Adrenal gland (tissue), 12 donors: ENCODE data around the gene MDC1. TPM values are rescaled to one million over a fixed set of nuclear protein-coding genes. Genes with fewer than 3 reads are reported as not detected.

Experiments used
- DNase-seq, 7 donors: peaks; one replicate each; pipeline ENCODE4 v3.0.0-alpha.2; 2019 to 2020
- H3K27ac ChIP-seq, 5 donors: fragments of 200-600 bp; sonication (generic) in 4 of 5; 1 replicate in 3 of 5; 2 replicates in 2 of 5; pipeline versions ENCODE4 v1.5.1 to v1.8.0; 2016 to 2020; ENCODE audit warnings: mild to moderate bottlenecking in 1 of 5
- H3K27me3 ChIP-seq: fragments of 200-600 bp; 2 replicates; pipeline ENCODE4 v1.8.0; 2021
- H3K36me3 ChIP-seq, 2 donors: fragments of 200-600 bp; replicated peaks in 1 of 2; 1 replicate in 1 of 2; 2 replicates in 1 of 2; pipeline versions ENCODE4 v1.5.1 to v1.8.0; 2018 to 2022
- H3K4me1 ChIP-seq, 2 donors: fragments of 200-600 bp; replicated peaks in 1 of 2; 1 replicate in 1 of 2; 2 replicates in 1 of 2; pipeline versions ENCODE4 v1.5.1 to v1.8.0; 2018 to 2021
- H3K4me3 ChIP-seq, 4 donors: fragments of 200-600 bp; sonication (generic) in 3 of 4; one replicate each; pipeline ENCODE4 v1.5.1; 2016 to 2018
- H3K9me3 ChIP-seq, 3 donors: fragments of 200-600 bp; sonication (generic) in 1 of 3; replicated peaks in 1 of 3; 1 replicate in 2 of 3; 2 replicates in 1 of 3; pipeline versions ENCODE4 v1.5.1 to v1.8.0; 2016 to 2021
- POLR2A ChIP-seq, 2 donors: fragments of 450-650 bp; IDR thresholded peaks; one replicate each; pipeline ENCODE4 v1.6.1; 2017; ENCODE audit warnings: antibody characterized with exemption in 2 of 2, mild to moderate bottlenecking in 2 of 2, moderate library complexity in 1 of 2
- WGBS, 4 donors: extraction: QIAGEN DNeasy Blood & Tissue Kit in 2 of 4; methylation state at CpG; one replicate each; pipeline versions ENCODE4 v1.1.5 to v1.1.7; 2013 to 2017; 5-methylcytosine and 5-hydroxymethylcytosine counted together
- intact Hi-C, 2 donors: fragments of 100-400 bp; cut with DNase I; formaldehyde crosslinking; loops; one replicate each; pipeline versions ENCODE4 v1.14.1 to v1.15.0; 2022 to 2023
- polyA plus RNA-seq, 3 donors: library from polyadenylated mRNA; stranded (reverse); fragments of 200-250 nt in 2 of 3; fragments of 350-450 nt in 1 of 3; fragmentation: Illumina TruSeq in 1 of 3; extraction: RNeasy Lipid Tissue Mini Kit (QIAGEN cat#74804) in 1 of 3; gene quantifications; one replicate each; pipeline ENCODE4 v1.2.3, GENCODE V29; 2013 to 2014
- total RNA-seq, 9 donors: library from RNA; depleted of rRNA in 4 of 9; stranded (reverse); fragments of >200 nt in 4 of 9; fragments of 120-200 nt in 1 of 9; fragmentation: NEBNext Ultra II Directional in 1 of 9; extraction: Animal tissue kit (Norgen Biotek cat#: 25700) in 1 of 9; gene quantifications; one replicate each; pipeline versions ENCODE4 v1.1.0 to v1.2.4, GENCODE V29; 2013 to 2023
- TF ChIP-seq, protein P1 (sequence below), 6 experiments: fragments of 450-650 bp in 4 of 6; fragments of 200-600 bp in 2 of 6; sonication (generic) in 1 of 6; IDR thresholded peaks; 1 replicate in 5 of 6; 2 replicates in 1 of 6; pipeline versions ENCODE4 v1.5.1 to v1.8.0; 2016 to 2021; ENCODE audit warnings: antibody characterized with exemption in 6 of 6, mild to moderate bottlenecking in 2 of 6, moderate library complexity in 1 of 6
- donor health status: healthy with polysubstance abuse.
- donor health status: Bipolar disorder and iron deficiency.
- donor health status: DM: yes; HTN: yes; CAD: no.
- donor health status: DM: no; HTN: no; CAD: no.
- donor health status: DM: no; HTN: no; CAD: no.
- donor health status: DM: yes; HTN: yes; CAD: no.

Gene MDC1
- total and polyA plus RNA-seq, 12 donors = 2.8 to 27.6 (median 18.9) TPM

DNA sequence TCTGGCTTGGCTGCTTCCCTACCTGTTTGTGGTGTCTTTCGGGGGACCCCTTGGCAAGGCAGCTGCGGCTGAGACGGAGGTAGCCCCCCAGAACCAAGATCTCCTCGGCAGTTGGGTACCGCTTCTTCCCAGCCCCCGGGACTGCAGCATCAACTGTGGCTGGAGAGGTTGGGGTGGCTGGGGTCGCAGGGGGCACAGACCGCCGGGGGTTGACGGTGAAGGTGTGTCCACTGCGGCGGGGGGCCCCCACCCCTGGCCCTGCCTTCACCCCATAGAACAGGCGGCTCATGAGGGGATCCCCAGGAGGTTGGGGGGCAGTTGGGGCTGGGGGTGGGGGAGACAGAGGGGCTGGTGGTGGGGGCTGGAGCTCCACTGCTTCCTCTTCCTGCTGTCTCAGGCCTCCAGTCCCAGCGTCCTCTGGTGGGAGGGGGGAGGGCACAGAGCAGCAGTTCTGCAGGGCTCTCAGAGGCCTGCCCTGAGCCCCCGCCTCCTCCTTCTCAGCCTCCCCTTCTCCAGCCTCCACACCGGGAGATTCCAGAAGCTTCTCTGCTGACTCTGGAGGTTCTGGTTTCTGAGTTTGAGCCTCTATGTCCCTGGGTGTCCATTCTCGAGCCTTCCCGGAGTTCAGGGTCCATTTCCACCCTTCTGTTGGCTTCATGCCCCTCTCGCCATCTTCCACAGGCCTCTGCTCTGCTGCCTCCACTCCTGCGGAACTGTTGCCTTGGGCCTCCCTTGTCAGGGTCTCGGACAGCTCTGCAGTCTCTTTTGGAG, 32.5 kb downstream of the MDC1 start:
- peak in 4 of 7 donors; percentile 41 to 53 (median 48) for DNase-seq
- TF ChIP-seq POLR2A (IDR thresholded peaks at IDR 0.05) = no peak
- TF ChIP-seq, protein P1, sequence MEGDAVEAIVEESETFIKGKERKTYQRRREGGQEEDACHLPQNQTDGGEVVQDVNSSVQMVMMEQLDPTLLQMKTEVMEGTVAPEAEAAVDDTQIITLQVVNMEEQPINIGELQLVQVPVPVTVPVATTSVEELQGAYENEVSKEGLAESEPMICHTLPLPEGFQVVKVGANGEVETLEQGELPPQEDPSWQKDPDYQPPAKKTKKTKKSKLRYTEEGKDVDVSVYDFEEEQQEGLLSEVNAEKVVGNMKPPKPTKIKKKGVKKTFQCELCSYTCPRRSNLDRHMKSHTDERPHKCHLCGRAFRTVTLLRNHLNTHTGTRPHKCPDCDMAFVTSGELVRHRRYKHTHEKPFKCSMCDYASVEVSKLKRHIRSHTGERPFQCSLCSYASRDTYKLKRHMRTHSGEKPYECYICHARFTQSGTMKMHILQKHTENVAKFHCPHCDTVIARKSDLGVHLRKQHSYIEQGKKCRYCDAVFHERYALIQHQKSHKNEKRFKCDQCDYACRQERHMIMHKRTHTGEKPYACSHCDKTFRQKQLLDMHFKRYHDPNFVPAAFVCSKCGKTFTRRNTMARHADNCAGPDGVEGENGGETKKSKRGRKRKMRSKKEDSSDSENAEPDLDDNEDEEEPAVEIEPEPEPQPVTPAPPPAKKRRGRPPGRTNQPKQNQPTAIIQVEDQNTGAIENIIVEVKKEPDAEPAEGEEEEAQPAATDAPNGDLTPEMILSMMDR (IDR thresholded peaks at IDR 0.05) = no peak
- Histone ChIP-seq H3K27me3 (no peaks in the 10 kb centered on the region), H3K4me3 (peak overlapping the region in 2 of 4 donors; percentile 22 to 72), H3K36me3 (no peaks in the 10 kb centered on the region), H3K9me3 (no peaks in the 10 kb centered on the region), H3K27ac (peak overlapping the region in 4 of 5 donors; percentile 94 to 98 (median 96)), H3K4me1 (peaks cover 53 to 79% of the 10 kb centered on the region in 2 donors)
- 39 to 64% (median 57%) methylated on average over 12 to 21 of the region's 21 CpGs for WGBS, 4 donors
- intact Hi-C loops = no loop called here

DNA sequence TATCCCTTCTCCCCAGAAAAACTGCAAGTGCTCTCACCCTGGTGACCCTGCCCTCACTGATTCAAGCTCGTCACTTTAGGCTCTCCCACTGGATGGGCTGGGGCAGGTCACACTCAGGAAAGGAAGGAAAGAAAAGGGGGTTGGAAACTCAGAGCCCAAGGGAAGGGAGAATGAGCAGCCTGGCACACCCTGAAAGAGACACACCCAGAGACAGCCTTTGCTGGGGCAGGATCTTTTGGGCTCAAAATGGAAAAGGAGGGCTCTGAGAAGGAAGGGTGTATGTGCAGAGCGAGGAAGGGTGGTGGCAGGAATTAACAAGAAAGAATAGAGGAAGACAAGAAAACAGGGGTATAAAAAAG, 33.1 kb downstream of the MDC1 start:
- peak overlapping the region; percentile 82 to 98 (median 94) for H3K27ac ChIP-seq
- H3K4me3 ChIP-seq = peak overlapping the region in 2 of 4 donors; percentile 22 to 72
- WGBS, 4 donors = 34 to 56% (median 39%) methylated on average over 2 of the region's 2 CpGs
- H3K4me1 ChIP-seq = peaks cover 53 to 82% of the 10 kb centered on the region in 2 donors
- H3K9me3 ChIP-seq = no peaks in the 10 kb centered on the region
- intact Hi-C loops = no loop called here
- no peaks in the 10 kb centered on the region for H3K27me3 ChIP-seq
- no peak for DNase-seq
- TF ChIP-seq, protein P1 (IDR thresholded peaks at IDR 0.05) = no peak
- no peak for TF ChIP-seq POLR2A (IDR thresholded peaks at IDR 0.05)
- no peaks in the 10 kb centered on the region for H3K36me3 ChIP-seq

DNA sequence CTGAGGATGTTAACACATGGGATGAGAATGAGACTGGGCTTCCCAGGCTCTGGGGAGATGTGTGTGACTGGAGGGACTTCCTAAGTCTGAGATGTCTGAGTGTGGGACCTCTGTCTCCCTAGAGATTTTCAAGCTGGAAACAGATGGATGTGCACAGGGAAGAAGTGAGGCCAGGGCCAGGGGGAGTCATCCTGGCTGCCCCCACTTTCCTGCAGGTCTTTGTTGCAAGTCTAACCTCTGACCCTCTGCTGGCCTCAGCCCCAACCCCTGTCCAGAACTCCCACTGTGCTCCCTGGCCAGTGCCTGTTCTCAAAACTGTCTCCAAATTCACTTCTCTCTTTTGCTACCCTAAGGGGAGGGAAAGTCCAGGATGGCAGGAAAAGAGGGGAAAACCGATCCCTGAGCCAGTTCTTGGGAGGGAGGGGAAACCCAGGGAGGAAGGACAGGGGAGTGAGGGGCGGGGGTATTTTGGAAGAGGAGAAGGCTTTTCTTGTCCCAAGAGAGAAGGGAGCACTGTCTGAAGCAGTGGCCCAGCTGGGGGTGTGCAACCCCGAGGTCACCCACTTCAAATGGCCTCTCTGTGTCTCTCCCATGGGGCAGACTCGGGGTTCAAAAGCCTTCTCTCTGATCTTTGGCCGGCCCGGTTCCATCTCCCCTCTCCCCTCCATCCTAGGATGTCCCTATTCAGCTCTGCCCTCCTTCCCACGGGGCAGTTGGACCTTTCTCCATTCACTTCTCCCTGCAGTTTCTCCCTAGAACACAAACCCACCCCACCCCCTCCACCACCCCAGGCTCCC, 33.7 kb downstream of the MDC1 start:
- Histone ChIP-seq H3K4me3 (peak overlapping the region in 1 of 4 donors; percentile 72), H3K9me3 (no peaks in the 10 kb centered on the region), H3K4me1 (peaks cover 53 to 85% of the 10 kb centered on the region in 2 donors), H3K27ac (peak overlapping the region; percentile 67 to 98 (median 92)), H3K27me3 (no peaks in the 10 kb centered on the region), H3K36me3 (peaks cover 0 to 6% of the 10 kb centered on the region in 2 donors)
- TF ChIP-seq POLR2A (IDR thresholded peaks at IDR 0.05) = no peak
- TF ChIP-seq, protein P1 (IDR thresholded peaks at IDR 0.05) = no peak
- intact Hi-C loops = no loop called here
- DNase-seq = no peak
- 30 to 57% (median 44%) methylated on average over 7 of the region's 7 CpGs for WGBS, 4 donors
